ENCODE measurements around the gene STXBP4.
A peak's percentile ranks its signal among the peaks of the same experiment; 100 is the strongest.
"Not testable (repeated sequence)": the region's sequence is repeated elsewhere in the genome, so short reads cannot be mapped to it uniquely, and the experiment has no call there.

STXBP4 gene

GRCh38 chr17:55056526-55056925, 88.0 kb downstream of the STXBP4 start:
- no peak for DNase-seq (ENCODE audit: low read depth)

- DNase-seq (ENCODE audit: low read depth), result no peak
These were observed 88.6 kb downstream of the STXBP4 start for GRCh38 chr17:55057184-55057583.

GRCh38 chr17:55059724-55060123, 91.2 kb downstream of the STXBP4 start:
- DNase-seq (ENCODE audit: low read depth), result no peak

- DNase-seq (ENCODE audit: low read depth), result no peak
These were observed 94.4 kb downstream of the STXBP4 start for GRCh38 chr17:55062921-55063320.

- no peak for DNase-seq (ENCODE audit: low read depth)
These were observed 95.6 kb downstream of the STXBP4 start for GRCh38 chr17:55063885-55064874.

GRCh38 chr17:55067697-55068439, 99.3 kb downstream of the STXBP4 start:
- DNase-seq (ENCODE audit: low read depth), result no peak

GRCh38 chr17:55068862-55069811, 100.6 kb downstream of the STXBP4 start:
- DNase-seq (ENCODE audit: low read depth), result no peak

- DNase-seq (ENCODE audit: low read depth), result no peak
These were observed 101.5 kb downstream of the STXBP4 start for GRCh38 chr17:55069983-55070529.

GRCh38 chr17:55072898-55073297, 104.3 kb downstream of the STXBP4 start:
- no peak for DNase-seq (ENCODE audit: low read depth)

- not testable (repeated sequence) for DNase-seq (ENCODE audit: low read depth)
These were observed 104.9 kb downstream of the STXBP4 start for GRCh38 chr17:55073467-55073866.

- no peak for DNase-seq (ENCODE audit: low read depth)
These were observed 113.0 kb downstream of the STXBP4 start for GRCh38 chr17:55081559-55081958.

GRCh38 chr17:55086635-55087058, 118.1 kb downstream of the STXBP4 start:
- no peak for DNase-seq (ENCODE audit: low read depth)

GRCh38 chr17:55089256-55089655, 120.7 kb downstream of the STXBP4 start:
- DNase-seq (ENCODE audit: low read depth), result no peak

GRCh38 chr17:55090079-55090492, 121.5 kb downstream of the STXBP4 start:
- peak; percentile 6 for DNase-seq (ENCODE audit: low read depth)

GRCh38 chr17:55093353-55093752, 124.8 kb downstream of the STXBP4 start:
- no peak for DNase-seq (ENCODE audit: low read depth)

- DNase-seq (ENCODE audit: low read depth), result no peak
These were observed 130.2 kb downstream of the STXBP4 start for GRCh38 chr17:55098765-55099164.

- no peak for DNase-seq (ENCODE audit: low read depth)
These were observed 142.0 kb downstream of the STXBP4 start for GRCh38 chr17:55110521-55110920.

GRCh38 chr17:55114283-55114682, 145.7 kb downstream of the STXBP4 start:
- no peak for DNase-seq (ENCODE audit: low read depth)

GRCh38 chr17:55116440-55116914, 147.9 kb downstream of the STXBP4 start:
- no peak for DNase-seq (ENCODE audit: low read depth)

GRCh38 chr17:55117164-55117563, 148.6 kb downstream of the STXBP4 start:
- no peak for DNase-seq (ENCODE audit: low read depth)

- DNase-seq (ENCODE audit: low read depth), result no peak
These were observed 152.1 kb downstream of the STXBP4 start for GRCh38 chr17:55120651-55121050.
